Type B pancreatic cell (in vitro differentiated cells): ENCODE results near the gene DNAH2. TPM values are rescaled to one million over a fixed set of nuclear protein-coding genes. Genes with fewer than 3 reads are reported as not detected.

Source experiments
- DNase-seq: peaks from one replicate; pipeline ENCODE4 v3.0.0; 2021; ENCODE audit warnings: mixed read lengths; ENCODE audit not compliant: unreplicated experiment; ENCODE audit errors: extremely low spot score
- H3K27ac Mint-ChIP-seq: 2 replicates; pipeline ENCODE4 v1.8.0; 2021; ENCODE audit warnings: mild to moderate bottlenecking, mixed read lengths
- H3K27me3 Mint-ChIP-seq: 2 replicates; pipeline ENCODE4 v1.8.0; 2021; ENCODE audit warnings: mixed read lengths
- H3K36me3 Mint-ChIP-seq: 2 replicates; pipeline ENCODE4 v1.8.0; 2021; ENCODE audit warnings: mixed read lengths
- H3K4me1 Mint-ChIP-seq: one replicate; pipeline ENCODE4 v1.8.0; 2021; ENCODE audit warnings: mixed read lengths; ENCODE audit not compliant: unreplicated experiment
- H3K4me3 Mint-ChIP-seq: 2 replicates; pipeline ENCODE4 v1.8.0; 2021; ENCODE audit warnings: mild to moderate bottlenecking, mixed read lengths
- H3K9me3 Mint-ChIP-seq: 2 replicates; pipeline ENCODE4 v1.8.0; 2021; ENCODE audit warnings: mixed read lengths
- total RNA-seq: library from RNA; stranded (reverse); gene quantifications from 2 replicates; pipeline ENCODE4 v1.2.1, GENCODE V29; 2021; ENCODE audit warnings: low replicate concordance
- TF ChIP-seq, protein P1 (sequence below): fragments of 200-600 bp; sonication (generic); conservative IDR thresholded peaks from 2 replicates; pipeline ENCODE4 v1.5.0; 2021; ENCODE audit warnings: antibody characterized with exemption, mild to moderate bottlenecking

Gene DNAH2
- total RNA-seq, 1 donor from 2014 or later: 1.0 TPM

DNA sequence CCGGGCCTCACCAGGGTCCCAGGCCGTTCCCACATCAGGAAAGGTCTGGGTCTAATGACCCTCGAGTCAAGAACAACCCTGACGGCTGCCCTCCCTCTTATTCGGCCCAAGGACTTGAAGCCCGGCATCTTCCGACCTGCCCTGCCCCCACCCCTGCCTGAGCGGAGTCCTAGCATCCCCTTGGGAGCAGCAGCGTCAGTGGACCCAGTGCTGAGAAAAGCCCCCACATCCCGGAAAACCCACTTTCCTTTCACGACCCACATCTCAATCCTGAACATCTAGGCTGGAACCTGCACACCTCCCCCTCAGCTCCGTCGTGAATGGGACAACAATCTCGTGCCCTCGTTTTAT, 138.1 kb downstream of the DNAH2 start:
- no peak for DNase-seq
- H3K27me3 Mint-ChIP-seq: no peaks in the 10 kb centered on the region
- H3K36me3 Mint-ChIP-seq: peaks cover 16% of the 10 kb centered on the region
- no peak overlapping the region for H3K27ac Mint-ChIP-seq
- TF ChIP-seq, protein P1, sequence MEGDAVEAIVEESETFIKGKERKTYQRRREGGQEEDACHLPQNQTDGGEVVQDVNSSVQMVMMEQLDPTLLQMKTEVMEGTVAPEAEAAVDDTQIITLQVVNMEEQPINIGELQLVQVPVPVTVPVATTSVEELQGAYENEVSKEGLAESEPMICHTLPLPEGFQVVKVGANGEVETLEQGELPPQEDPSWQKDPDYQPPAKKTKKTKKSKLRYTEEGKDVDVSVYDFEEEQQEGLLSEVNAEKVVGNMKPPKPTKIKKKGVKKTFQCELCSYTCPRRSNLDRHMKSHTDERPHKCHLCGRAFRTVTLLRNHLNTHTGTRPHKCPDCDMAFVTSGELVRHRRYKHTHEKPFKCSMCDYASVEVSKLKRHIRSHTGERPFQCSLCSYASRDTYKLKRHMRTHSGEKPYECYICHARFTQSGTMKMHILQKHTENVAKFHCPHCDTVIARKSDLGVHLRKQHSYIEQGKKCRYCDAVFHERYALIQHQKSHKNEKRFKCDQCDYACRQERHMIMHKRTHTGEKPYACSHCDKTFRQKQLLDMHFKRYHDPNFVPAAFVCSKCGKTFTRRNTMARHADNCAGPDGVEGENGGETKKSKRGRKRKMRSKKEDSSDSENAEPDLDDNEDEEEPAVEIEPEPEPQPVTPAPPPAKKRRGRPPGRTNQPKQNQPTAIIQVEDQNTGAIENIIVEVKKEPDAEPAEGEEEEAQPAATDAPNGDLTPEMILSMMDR: no peak
- H3K4me3 Mint-ChIP-seq: no peak overlapping the region
- peaks cover 22% of the 10 kb centered on the region for H3K4me1 Mint-ChIP-seq
- H3K9me3 Mint-ChIP-seq: no peaks in the 10 kb centered on the region

DNA sequence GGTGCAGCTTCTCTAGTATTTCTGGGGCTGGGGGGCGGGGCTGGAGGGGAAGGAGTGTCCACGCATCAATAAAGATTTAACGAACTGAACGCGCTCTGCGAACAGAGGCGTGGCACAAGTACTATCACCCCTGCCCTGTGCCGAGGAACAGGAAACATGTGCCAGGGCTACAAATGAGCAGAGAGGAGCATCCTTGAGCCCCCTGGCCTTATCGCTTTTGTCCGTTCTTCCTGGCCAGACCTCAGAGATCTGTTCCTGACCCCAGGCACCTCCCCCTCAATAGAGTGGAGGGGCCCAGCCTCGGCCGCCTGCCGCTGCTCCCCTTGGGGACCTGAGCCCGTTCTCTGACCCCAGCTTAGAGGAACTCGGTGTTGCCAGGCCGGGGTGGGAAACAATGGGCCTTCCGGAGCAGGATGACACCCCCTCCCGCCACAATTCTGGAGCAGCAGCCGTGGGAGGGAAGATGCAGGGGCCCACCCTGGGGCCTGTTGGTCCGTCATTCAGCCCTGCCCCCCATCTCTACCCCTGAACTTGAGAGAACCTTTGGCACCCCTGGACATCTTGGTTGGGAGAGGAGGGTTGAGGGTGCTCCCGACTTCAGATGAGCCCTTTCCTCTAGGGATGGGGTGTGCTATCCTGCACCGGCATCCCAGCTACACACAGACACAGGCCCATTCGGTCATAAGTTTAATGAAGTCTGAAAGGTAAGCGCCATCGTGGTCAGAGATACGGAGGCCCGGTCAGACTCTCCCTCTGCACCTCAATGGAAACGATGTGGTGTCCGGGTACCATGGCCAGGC, 138.7 kb downstream of the DNAH2 start:
- peak; percentile 69 for DNase-seq
- no peaks in the 10 kb centered on the region for H3K9me3 Mint-ChIP-seq
- TF ChIP-seq, protein P1: no peak
- peaks cover 16% of the 10 kb centered on the region for H3K36me3 Mint-ChIP-seq
- peaks cover 22% of the 10 kb centered on the region for H3K4me1 Mint-ChIP-seq
- H3K4me3 Mint-ChIP-seq: no peak overlapping the region
- no peaks in the 10 kb centered on the region for H3K27me3 Mint-ChIP-seq
- H3K27ac Mint-ChIP-seq: no peak overlapping the region

DNA sequence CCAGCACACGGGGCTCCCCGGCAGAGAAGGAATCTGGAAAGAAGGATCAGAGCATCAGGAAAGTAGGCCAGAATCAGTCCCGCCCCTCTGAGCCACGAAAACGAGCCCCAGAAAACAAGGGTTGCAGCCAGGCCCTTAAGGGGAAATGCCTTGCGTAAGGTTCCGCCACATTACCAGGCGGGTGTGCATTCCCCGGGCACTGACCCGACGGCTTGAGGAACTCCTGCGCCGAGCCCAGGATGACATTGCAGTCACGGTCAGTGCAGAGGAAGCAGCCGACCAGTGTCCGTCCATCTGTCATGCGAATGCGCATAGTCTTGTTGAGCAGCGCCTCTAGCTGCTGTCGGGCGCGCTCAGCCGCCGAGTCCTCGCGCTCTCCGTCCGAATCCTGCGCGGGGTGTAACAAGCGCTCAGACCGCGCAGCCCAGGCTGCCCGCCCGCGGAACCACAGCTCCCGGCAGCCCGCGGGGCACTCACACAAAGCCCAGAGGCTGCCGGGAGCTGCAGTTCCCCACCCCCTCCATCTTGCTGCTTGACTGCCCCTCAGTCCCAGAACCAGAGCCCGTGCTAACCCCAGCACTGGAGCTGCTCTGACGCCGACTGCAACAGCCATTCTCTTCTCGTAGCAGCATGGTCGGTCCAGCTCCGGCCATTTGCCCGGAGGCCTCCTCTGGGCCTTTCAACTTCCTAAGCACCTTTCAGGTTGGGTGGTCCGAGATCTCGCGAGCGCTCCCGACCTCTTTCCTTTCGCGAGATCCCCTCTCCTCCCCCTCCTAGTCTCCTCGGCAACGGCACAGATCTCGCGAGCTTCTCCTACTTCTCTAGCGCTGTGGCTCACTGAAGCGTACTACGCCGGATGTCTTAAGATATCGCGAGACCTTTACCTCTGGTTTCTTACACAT, 139.5 kb downstream of the DNAH2 start, which contains the start of gene NAA38:
Gene NAA38, minus strand, starts transcription at position 749 of the 902 bp plus-strand sequence. Its CDS starts 96 bp downstream, at position 653.
- H3K4me1 Mint-ChIP-seq: peaks cover 24% of the 10 kb centered on the region
- peak; percentile 95 for DNase-seq
- H3K9me3 Mint-ChIP-seq: no peaks in the 10 kb centered on the region
- TF ChIP-seq, protein P1: peak; percentile 53
- H3K27ac Mint-ChIP-seq: no peak within 1 kb of the TSS
- H3K27me3 Mint-ChIP-seq: no peaks in the 10 kb centered on the region
- peaks cover 14% of the 10 kb centered on the region for H3K36me3 Mint-ChIP-seq
- no peak within 1 kb of the TSS for H3K4me3 Mint-ChIP-seq

DNA sequence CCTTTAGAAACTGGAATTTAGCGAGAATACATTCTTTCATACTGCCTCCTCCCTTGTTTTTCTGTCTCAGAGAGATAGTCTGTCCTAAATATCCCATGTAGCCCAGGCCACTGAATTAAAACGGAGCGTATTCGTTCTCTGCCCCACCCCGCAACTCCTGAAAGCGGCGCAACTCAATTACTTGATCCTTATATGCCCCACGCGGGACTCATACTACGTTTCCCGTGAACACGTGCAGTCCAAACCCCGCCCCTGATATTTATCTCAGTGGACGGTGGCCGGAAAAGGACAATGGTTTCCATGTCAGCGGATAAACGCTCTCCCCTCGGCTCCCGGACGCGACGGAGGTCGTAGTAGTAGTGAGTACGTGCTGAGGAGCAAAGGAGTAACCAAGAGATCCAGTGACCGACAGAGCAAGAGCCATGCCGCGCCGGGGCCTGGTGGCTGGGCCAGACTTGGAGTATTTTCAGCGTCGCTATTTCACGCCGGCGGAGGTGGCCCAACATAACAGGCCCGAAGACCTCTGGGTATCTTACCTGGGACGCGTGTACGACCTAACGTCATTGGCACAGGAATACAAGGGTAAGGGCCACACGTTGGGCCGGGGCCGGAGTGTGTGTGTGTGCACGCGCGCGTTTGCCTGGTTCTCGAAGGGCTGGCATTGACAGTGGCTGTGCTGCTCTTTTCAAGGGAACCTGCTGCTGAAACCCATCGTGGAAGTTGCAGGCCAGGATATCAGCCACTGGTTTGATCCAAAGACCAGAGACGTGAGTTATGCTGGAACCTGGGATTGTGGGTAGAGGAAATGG, 140.4 kb downstream of the DNAH2 start, which contains the start of gene CYB5D1:
Gene CYB5D1, plus strand, starts transcription at position 291 of the 809 bp plus-strand sequence. Its CDS starts 132 bp downstream, at position 423.
- peak; percentile 85 for DNase-seq
- no peaks in the 10 kb centered on the region for H3K9me3 Mint-ChIP-seq
- no peaks in the 10 kb centered on the region for H3K27me3 Mint-ChIP-seq
- TF ChIP-seq, protein P1: no peak
- H3K27ac Mint-ChIP-seq: no peak within 1 kb of the TSS
- peaks cover 14% of the 10 kb centered on the region for H3K36me3 Mint-ChIP-seq
- H3K4me3 Mint-ChIP-seq: no peak within 1 kb of the TSS
- peaks cover 28% of the 10 kb centered on the region for H3K4me1 Mint-ChIP-seq

DNA sequence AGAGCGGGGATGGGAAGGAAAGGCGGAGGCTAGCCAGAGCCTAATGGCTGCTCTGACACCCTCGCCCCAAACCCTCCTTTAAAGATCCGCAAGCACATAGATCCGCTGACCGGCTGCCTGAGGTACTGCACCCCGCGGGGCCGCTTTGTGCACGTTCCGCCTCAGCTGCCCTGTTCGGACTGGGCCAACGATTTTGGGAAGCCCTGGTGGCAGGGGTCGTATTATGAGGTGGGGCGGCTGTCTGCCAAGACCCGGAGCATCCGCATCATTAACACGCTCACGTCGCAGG, 140.9 kb downstream of the DNAH2 start:
- no peaks in the 10 kb centered on the region for H3K9me3 Mint-ChIP-seq
- H3K4me3 Mint-ChIP-seq: no peak overlapping the region
- H3K4me1 Mint-ChIP-seq: peaks cover 34% of the 10 kb centered on the region
- no peaks in the 10 kb centered on the region for H3K27me3 Mint-ChIP-seq
- peaks cover 14% of the 10 kb centered on the region for H3K36me3 Mint-ChIP-seq
- H3K27ac Mint-ChIP-seq: no peak overlapping the region
- peak; percentile 70 for DNase-seq
- TF ChIP-seq, protein P1: peak; percentile 68
